Measurements from ENCODE around the gene KRTAP5-5.

DNA sequence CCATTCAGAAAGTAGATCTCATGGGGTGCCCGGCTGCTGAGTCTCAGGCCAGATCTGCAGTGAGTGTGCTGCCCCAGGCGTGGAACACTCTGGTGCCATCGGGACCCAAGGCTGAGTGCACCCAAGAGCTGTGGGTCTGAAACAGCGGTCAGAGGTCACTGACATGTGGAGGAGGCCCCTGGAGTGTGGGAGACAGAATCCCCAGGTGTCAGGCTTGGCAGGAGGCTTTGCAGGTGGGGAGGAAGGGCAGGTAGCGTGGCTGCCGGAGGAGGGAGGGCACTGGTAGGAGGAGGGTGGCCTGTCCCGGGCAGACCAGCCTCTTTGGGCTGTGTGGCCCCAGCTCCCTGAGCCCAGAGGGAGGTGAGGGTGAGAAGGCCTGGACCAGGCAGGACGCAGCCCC, 35.7 kb downstream of the KRTAP5-5 start:
- TF ChIP-seq POLR2A (IDR thresholded peaks at IDR 0.05) (no peak), CTCF (IDR thresholded peaks at IDR 0.05) (no peak)

Measured in body of pancreas (tissue), 4 donors.